ENCODE measurements around the gene FAM209B.
"Not testable (repeated sequence)": the region's sequence is repeated elsewhere in the genome, so short reads cannot be mapped to it uniquely, and the experiment has no call there.

The FAM209B gene

DNA sequence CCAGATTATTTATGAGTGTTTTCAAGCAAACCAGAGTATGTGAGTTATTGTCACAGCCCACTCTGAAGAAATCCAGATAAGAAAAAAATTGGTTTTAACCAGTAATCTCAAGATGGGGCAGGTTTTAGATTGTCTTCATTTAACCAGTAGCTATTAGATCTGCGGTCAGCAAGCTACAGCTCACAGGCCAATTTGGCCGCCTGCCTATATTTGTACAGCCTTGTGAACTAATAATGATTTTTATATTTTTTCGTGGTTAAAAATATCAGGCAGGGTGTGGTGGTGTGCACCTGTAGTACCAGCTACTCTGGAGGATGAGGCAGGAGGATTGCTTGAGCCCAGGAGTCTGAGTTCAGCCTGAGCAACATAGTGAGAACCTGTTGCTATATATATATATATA, 5.0 kb downstream of the FAM209B start:
- DNase-seq (ENCODE audit: low read depth in 4 of 4, low spot score in 1 of 4), result no peak

DNA sequence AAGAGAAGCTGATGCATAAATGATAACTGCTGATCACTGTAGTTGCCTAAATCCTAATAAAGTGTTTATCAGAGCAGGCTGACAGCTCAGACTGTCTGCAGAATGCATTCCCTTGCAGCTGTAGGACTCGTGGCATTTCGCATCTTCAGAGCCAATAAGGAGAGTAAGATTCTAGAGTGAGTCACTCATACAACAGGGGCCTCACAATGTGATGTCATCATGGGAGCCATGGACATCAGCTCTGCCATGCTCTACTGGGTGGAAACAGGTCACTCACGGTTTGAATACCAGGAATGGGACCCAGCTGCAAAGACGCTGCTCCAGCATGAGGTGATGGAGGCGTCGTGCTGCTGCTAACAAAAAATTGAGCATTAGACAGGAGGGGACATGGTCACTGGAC, 7.4 kb downstream of the FAM209B start:
- DNase-seq (ENCODE audit: low read depth in 4 of 4, low spot score in 1 of 4), result no peak

DNA sequence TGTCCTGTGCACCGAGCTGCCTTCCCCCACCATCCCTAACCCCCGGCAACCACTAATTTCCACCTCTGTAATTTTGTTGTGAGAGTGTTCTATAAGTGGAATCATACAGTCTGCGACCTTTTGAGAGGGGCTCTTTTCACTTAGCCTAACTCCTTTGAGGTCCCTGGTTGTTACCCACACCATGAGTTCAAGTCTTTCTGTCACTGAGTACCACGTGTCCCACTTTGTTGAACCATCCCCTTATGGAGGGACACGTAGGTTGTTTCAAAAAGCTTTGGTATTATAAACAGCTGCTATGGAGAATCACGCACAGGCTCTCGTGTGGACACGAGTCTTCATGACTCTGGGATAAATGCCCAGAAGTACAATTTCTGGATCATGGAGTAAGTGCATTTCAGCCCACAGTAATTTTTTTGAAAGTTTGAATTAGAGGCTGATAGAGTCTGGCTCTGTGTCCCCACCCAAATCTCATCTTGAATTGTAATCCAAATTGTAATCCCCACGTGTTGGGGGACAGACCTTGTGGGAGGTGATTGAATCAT, 9.5 kb downstream of the FAM209B start:
- DNase-seq (ENCODE audit: low read depth in 4 of 4, low spot score in 1 of 4), result no peak

- DNase-seq (ENCODE audit: low read depth in 4 of 4, low spot score in 1 of 4), result no peak
Measured at GRCh38 chr20:56551571-56551970, 18.5 kb downstream of the FAM209B start.

DNA sequence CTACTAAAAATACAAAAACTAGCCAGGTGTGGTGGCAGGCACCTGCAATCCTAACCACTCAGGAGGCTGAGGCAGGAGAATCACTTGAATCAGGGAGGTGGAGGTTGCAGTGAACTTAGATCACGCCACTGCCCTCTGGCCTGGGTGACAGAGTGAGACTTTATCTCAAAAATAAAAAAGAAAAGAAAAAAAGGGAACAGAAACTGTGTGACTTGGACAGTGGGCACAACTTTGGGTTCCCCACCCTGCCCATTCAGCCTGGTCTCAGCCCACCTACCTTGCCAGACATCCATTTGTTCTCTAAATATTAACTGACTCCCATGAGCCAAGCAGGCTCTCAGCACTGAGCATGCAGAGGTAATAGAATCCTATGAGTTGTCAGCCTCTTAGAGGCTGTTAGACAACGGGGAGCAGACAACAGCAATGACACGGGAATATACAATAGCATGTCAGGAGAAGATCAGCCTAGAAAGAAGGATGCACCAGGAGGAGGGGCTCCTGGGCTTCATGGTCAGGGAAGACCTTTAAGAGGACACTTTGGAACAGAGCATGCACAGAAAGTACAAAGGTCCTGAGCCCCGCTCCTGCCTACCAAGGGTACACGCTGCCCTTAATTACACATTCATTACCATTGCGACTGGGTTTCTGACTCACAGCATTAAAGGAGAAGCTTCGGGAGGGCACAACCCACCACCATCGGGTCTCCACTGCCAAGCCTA, 20.0 kb downstream of the FAM209B start:
- no peak for DNase-seq (ENCODE audit: low read depth in 4 of 4, low spot score in 1 of 4)

- no peak for DNase-seq (ENCODE audit: low read depth in 4 of 4, low spot score in 1 of 4)
Measured at GRCh38 chr20:56554869-56555268, 21.8 kb downstream of the FAM209B start.

DNA sequence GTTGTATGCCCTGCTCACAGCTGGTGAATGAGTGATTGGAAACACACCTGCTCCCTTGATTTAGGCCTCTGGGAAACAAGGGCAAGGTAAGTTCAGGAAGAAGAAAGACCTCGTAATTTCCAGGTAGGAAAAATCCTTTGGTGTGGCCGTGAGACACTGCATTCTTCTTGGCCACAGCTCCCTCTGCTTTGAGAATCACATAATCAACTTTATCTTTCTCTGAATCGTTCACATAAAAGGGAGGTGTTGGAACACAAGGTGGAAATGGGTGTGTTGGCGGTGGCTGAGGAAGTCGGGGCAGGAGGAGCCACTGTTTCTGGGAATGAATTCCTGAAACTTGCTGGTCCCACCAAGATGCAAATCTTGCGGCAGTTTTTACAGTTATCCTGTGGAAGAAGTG, 25.9 kb downstream of the FAM209B start:
- DNase-seq (ENCODE audit: low read depth in 4 of 4, low spot score in 1 of 4), result no peak

DNA sequence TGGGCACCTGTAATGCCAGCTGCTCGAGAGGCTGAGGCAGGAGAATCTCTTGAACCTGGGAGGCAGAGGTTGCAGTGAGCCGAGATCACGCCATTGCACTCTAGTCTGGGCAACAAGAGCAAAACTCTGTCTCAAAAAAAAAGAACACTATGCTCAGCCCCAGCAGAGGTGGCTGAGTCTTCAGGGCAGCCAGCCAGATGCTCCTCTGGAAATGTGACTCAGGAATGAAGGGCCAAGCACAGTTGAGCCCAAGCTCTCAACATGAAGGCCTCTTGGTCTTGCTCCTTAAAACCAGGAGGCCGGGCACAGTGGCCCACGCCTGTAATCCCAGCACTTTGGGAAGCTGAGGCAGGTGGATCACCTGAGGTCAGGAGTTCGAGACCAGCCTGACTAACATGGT, 31.5 kb downstream of the FAM209B start:
- not testable (repeated sequence) for DNase-seq (ENCODE audit: low read depth in 4 of 4, low spot score in 1 of 4)

DNA sequence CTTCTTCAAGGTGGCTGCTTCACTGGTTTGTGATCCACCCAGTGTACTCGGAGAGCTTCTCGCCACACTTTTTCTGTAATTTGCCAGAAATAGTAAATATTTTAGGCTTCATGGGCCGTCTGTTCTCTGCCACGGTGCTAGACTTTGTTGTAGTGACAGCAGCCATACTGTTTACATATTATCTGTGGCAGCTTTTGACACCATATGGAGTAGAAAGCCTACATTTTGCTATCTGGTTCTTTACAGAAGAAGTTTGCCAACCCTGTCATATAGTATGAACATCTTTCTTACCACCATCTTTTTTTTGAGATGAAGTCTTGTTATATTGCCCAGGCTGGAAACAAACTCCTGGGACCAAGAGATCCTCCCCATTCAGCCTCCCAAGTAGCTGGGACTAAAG, 32.5 kb downstream of the FAM209B start:
- DNase-seq (ENCODE audit: low read depth in 4 of 4, low spot score in 1 of 4), result no peak

DNA sequence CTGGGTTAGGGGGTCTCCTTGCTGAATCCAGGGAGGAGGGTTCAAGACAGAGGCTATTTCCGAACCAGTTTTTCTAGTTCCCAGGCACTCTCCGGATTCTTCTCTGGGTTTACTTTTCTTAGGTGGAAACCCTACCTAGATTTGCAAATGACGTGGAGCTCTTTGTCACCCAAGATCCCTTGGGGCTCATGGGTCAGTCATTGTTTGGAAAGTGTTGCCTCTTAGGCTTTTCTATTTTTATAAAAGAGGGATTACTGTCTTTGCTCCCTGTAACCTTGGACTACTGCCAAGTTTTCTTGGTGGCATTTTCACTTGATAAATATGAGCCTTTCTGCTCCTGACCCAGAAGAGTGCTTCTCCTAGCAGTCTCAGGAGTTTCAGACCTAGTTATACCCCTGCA, 33.6 kb downstream of the FAM209B start:
- DNase-seq (ENCODE audit: low read depth in 4 of 4, low spot score in 1 of 4), result no peak

GRCh38 chr20:56570832-56571231, 37.8 kb downstream of the FAM209B start:
- no peak for DNase-seq (ENCODE audit: low read depth in 4 of 4, low spot score in 1 of 4)

- no peak for DNase-seq (ENCODE audit: low read depth in 4 of 4, low spot score in 1 of 4)
Measured at GRCh38 chr20:56572172-56572571, 39.1 kb downstream of the FAM209B start.

- no peak for DNase-seq (ENCODE audit: low read depth in 4 of 4, low spot score in 1 of 4)
Measured at GRCh38 chr20:56573986-56574385, 40.9 kb downstream of the FAM209B start.

- no peak for DNase-seq (ENCODE audit: low read depth in 4 of 4, low spot score in 1 of 4)
Measured at GRCh38 chr20:56574531-56575142, 41.6 kb downstream of the FAM209B start.

DNA sequence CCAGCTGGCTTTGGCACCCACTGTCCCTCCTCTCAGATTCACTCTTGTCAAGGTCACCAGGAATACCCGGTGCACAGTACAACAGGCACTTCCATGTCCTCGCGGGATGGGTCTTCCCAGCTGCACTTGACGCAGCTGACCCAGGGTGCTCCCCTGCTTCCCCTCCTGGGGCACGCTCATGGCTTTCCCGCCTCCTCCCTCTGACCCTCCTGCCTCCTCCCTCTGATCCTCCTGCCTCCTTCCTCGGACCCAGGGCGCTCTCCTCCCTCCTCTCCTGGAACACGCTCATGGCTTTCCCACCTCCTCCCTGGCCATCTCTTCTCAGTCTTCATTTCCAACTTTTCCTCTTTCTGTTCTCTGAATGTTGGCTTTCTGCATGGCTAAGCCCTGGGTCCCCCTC, 42.1 kb downstream of the FAM209B start:
- DNase-seq (ENCODE audit: low read depth in 4 of 4, low spot score in 1 of 4), result no peak

DNA sequence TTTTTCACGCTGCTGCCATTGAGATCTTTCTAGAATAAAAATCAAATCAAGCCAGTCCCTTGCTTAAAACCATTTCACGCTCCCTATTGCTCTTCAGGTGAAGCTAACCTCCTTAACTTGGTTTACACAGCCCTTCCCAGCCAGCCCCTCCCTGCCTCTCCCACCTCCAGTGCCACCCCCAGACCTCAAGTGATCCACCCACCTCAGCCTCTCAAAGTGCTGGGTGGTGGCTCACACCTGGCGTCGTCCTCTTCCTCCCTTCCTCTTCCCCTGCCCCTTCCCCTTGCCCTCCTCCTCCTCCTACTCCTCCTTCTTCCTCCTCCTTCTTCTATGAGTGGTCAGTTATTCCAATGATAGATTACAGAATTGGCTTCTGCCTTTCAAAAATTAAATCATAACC, 42.9 kb downstream of the FAM209B start:
- no peak for DNase-seq (ENCODE audit: low read depth in 4 of 4, low spot score in 1 of 4)

- DNase-seq (ENCODE audit: low read depth in 4 of 4, low spot score in 1 of 4), result no peak
Measured at GRCh38 chr20:56579301-56579710, 46.3 kb downstream of the FAM209B start.

- no peak for DNase-seq (ENCODE audit: low read depth in 4 of 4, low spot score in 1 of 4)
Measured at GRCh38 chr20:56580226-56580625, 47.2 kb downstream of the FAM209B start.

DNA sequence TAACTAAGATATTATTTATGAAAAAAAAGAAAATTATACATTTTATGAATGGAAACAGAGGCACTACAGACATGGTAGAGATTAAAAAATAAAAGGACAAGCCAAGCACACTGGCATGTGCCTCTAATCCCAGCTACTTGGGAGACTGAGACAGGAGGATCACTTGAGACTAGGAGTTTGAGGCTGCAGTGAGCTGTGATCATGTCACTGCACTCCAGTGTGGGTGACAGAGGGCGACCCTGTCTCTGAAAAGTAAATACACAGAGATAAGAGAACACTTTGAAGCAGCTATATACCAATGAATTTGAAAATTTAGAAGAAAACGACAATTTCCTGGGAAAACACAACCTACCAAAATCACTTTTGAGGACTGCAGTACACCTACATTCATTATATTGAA, 48.7 kb downstream of the FAM209B start:
- DNase-seq (ENCODE audit: low read depth in 4 of 4, low spot score in 1 of 4), result no peak

- no peak for DNase-seq (ENCODE audit: low read depth in 4 of 4, low spot score in 1 of 4)
Measured at GRCh38 chr20:56582542-56582941, 49.5 kb downstream of the FAM209B start.

DNA sequence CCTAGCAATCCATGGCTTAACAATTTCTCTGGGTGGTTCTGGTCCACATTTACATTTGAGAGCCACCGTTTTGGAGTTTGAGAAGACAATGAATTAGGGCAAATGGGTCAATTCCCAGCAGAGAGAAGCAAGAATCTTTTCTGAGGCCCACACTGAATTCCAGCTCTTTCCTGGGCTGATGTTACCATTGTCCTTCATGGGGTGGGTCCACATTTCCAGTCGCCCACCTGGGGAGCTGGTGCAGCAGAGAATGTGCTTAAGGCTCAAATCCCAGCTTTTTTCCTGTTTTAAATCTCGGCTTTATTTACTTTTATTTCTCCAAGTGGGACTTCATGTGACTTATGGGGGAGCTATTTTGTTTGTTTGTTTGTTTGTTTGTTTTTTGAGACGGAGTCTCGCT, 51.9 kb downstream of the FAM209B start:
- DNase-seq (ENCODE audit: low read depth in 4 of 4, low spot score in 1 of 4), result no peak
